ENCODE measurements around the gene BLM.

The BLM gene

GRCh38 chr15:90814191-90814821, 97.2 kb downstream of the BLM start:
- no peak for TF ChIP-seq CTCF (conservative IDR thresholded peaks at IDR 0.05; ENCODE audit: low read depth, low read length)
- DNase-seq (ENCODE audit: low read depth), result no peak
- no peak overlapping the region for H3K4me3 ChIP-seq (ENCODE audit: low read length)

GRCh38 chr15:90816401-90817116, 99.4 kb downstream of the BLM start:
- no peak for TF ChIP-seq CTCF (conservative IDR thresholded peaks at IDR 0.05; ENCODE audit: low read depth, low read length)
- no peak for DNase-seq (ENCODE audit: low read depth)

GRCh38 chr15:90817117-90818057, 100.2 kb downstream of the BLM start:
- DNase-seq (ENCODE audit: low read depth), result no peak
- no peak for TF ChIP-seq CTCF (conservative IDR thresholded peaks at IDR 0.05; ENCODE audit: low read depth, low read length)
- no peak overlapping the region for H3K4me3 ChIP-seq (ENCODE audit: low read length)

More at GRCh38 chr15:90816401-90817116, 99.4 kb downstream of the BLM start:
- no peak overlapping the region for H3K4me3 ChIP-seq (ENCODE audit: low read length)

- DNase-seq (ENCODE audit: low read depth), result no peak
- no peak overlapping the region for H3K4me3 ChIP-seq (ENCODE audit: low read length)
- no peak for TF ChIP-seq CTCF (conservative IDR thresholded peaks at IDR 0.05; ENCODE audit: low read depth, low read length)
These were observed 101.4 kb downstream of the BLM start for GRCh38 chr15:90818251-90819210.

- no peak overlapping the region for H3K4me3 ChIP-seq (ENCODE audit: low read length)
- DNase-seq (ENCODE audit: low read depth), result no peak
- TF ChIP-seq CTCF (conservative IDR thresholded peaks at IDR 0.05; ENCODE audit: low read depth, low read length), result no peak
These were observed 102.2 kb downstream of the BLM start for GRCh38 chr15:90819390-90819789.

GRCh38 chr15:90819850-90820249, 102.7 kb downstream of the BLM start:
- no peak overlapping the region for H3K4me3 ChIP-seq (ENCODE audit: low read length)
- DNase-seq (ENCODE audit: low read depth), result no peak
- TF ChIP-seq CTCF (conservative IDR thresholded peaks at IDR 0.05; ENCODE audit: low read depth, low read length), result no peak
